ENCODE data around the gene AOPEP. TPM values are rescaled to one million over a fixed set of nuclear protein-coding genes. Genes with fewer than 3 reads are reported as not detected.
A peak's percentile ranks its signal among the peaks of the same experiment; 100 is the strongest.

AOPEP gene
- total RNA-seq, 1 experiment from 2014 or later = 15.0 TPM

DNA sequence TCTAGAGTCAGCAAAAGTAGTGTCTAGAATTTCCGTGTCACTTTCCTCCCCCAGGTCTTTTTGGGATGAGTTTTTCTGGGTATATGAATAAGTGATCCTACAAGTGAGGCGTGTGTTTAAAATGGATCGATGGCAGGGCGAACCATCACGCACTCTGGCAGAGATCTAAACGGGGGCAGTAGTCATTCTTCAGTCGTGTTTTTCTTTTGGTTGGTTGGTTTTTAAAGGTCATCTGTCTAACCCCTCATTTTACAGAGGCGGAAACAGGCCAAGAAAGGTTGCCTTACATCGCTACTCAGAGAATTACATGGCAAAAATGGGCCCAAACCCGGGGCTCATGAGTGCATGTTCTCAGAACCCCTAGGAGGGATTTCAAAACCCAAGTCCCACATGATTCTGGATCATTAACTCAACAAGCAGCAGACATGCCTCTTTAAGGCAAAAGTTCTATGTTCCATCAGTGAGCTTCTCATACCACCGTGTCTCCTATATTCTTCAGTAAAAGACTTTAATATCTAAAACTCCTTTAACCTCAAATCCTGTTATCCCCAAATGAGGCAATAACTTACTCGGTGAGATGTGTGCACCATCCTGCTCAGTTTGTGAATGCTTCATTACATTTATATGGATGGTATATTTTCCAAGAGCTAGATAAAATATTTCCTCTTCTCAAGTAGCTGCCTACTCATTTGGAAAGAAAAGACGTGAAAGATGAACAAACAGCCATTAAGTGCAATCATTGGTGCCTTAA is 145.8 kb downstream of the AOPEP start:
- no CpG with 5 or more reads among the region's 13 CpGs for WGBS (ENCODE audit: extremely low coverage, insufficient read length, low lambda C conversion rate)

More for the DNA sequence above, 145.8 kb downstream of the AOPEP start:
- Histone ChIP-seq H3K56ac (ENCODE audit: insufficient read length, low read depth, low read length) (no peak overlapping the region), H3K9me3 (ENCODE audit: control insufficient read depth, low read depth, low read length) (no peaks in the 10 kb centered on the region), H2BK5ac (ENCODE audit: insufficient read length, low read length) (no peak overlapping the region), H3K4me1 (ENCODE audit: insufficient read depth, low read length) (no peaks in the 10 kb centered on the region), H2BK15ac (ENCODE audit: low read depth, low read length) (no peak overlapping the region), H2BK120ac (ENCODE audit: low read depth, low read length, poor library complexity, severe bottlenecking) (no peak overlapping the region), H3K79me1 (ENCODE audit: insufficient read depth, low read depth, low read length, poor library complexity, severe bottlenecking) (no peaks in the 10 kb centered on the region), H2AK5ac (ENCODE audit: insufficient read length, low read length) (no peak overlapping the region), H3K4me2 (ENCODE audit: insufficient read depth, insufficient read length, low read length) (no peak overlapping the region), H3K4ac (ENCODE audit: low read depth, low read length) (no peak overlapping the region), H3K14ac (ENCODE audit: insufficient read depth, low read length) (no peak overlapping the region), H2BK20ac (ENCODE audit: low read depth, low read length, poor library complexity, severe bottlenecking) (no peak overlapping the region), H3K27me3 (ENCODE audit: insufficient read depth, low read length) (no peaks in the 10 kb centered on the region), H4K20me1 (ENCODE audit: control insufficient read depth, insufficient read depth, insufficient read length) (no peaks in the 10 kb centered on the region), H2AFZ (ENCODE audit: low read length) (no peak overlapping the region), H3K9ac (ENCODE audit: extremely low read depth, insufficient read length, low read length) (no peak overlapping the region), H4K91ac (ENCODE audit: insufficient read length, low read depth, low read length) (no peak overlapping the region), H3K23ac (ENCODE audit: insufficient read length, low read depth, low read length) (no peak overlapping the region), H3T11ph (ENCODE audit: low read length) (no peak overlapping the region), H3K18ac (ENCODE audit: insufficient read length, low read depth, low read length) (no peak overlapping the region), H4K8ac (replicated peaks; ENCODE audit: insufficient read length, low read depth, low read length) (no peak overlapping the region), H3K79me2 (ENCODE audit: insufficient read depth, low read length) (no peaks in the 10 kb centered on the region), H2BK12ac (ENCODE audit: insufficient read length, low read depth, low read length) (no peak overlapping the region), H3K23me2 (ENCODE audit: insufficient read length, low read depth, low read length, poor library complexity, severe bottlenecking) (no peaks in the 10 kb centered on the region), H3K27ac (ENCODE audit: insufficient read length, low read depth, low read length) (no peak overlapping the region), H4K5ac (ENCODE audit: insufficient read length, low read depth, low read length) (no peak overlapping the region)
- no peak overlapping the region for H3K4me3 Mint-ChIP-seq
- no peaks in the 10 kb centered on the region; a peak in 1 of 7 replicates for H3K36me3 Mint-ChIP-seq (ENCODE audit: insufficient read depth in 1 of 3, low read depth in 3 of 3)
- peaks cover 11 to 12% of the 10 kb centered on the region in 2 experiments for H3K4me1 Mint-ChIP-seq
- peak overlapping the region in 1 of 3 experiments; percentile 3; a peak in 1 of 7 replicates for H3K27ac Mint-ChIP-seq
- DNase-seq = no peak
- peaks cover 1% of the 10 kb centered on the region; the same call in 1 of the 2 replicates for H3K27me3 Mint-ChIP-seq (ENCODE audit: low read depth)
- no peaks in the 10 kb centered on the region; a peak in 1 of 5 replicates for H3K9me3 Mint-ChIP-seq
- TF ChIP-seq, protein P1, sequence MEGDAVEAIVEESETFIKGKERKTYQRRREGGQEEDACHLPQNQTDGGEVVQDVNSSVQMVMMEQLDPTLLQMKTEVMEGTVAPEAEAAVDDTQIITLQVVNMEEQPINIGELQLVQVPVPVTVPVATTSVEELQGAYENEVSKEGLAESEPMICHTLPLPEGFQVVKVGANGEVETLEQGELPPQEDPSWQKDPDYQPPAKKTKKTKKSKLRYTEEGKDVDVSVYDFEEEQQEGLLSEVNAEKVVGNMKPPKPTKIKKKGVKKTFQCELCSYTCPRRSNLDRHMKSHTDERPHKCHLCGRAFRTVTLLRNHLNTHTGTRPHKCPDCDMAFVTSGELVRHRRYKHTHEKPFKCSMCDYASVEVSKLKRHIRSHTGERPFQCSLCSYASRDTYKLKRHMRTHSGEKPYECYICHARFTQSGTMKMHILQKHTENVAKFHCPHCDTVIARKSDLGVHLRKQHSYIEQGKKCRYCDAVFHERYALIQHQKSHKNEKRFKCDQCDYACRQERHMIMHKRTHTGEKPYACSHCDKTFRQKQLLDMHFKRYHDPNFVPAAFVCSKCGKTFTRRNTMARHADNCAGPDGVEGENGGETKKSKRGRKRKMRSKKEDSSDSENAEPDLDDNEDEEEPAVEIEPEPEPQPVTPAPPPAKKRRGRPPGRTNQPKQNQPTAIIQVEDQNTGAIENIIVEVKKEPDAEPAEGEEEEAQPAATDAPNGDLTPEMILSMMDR (conservative IDR thresholded peaks at IDR 0.05) = no peak
